Measurements from ENCODE around the gene EEPD1. TPM values are rescaled to one million over a fixed set of nuclear protein-coding genes. Genes with fewer than 3 reads are reported as not detected.

EEPD1 gene
- total and polyA plus RNA-seq, 2 donors (not counting 3 experiments of a cell fraction or from before 2014, with no cell fraction given), result 0.40 to 0.42 TPM

GRCh38 chr7:36219429-36219828 is 66.4 kb downstream of the EEPD1 start:
- no peak for FAIRE-seq
- H3K79me2 ChIP-seq (ENCODE audit: control insufficient read depth, insufficient read depth, low read length), result no peaks in the 10 kb centered on the region
- H3K4me2 ChIP-seq (ENCODE audit: insufficient read depth, low read length), result no peak overlapping the region
- no peak overlapping the region for H3K9ac ChIP-seq (replicated peaks; ENCODE audit: extremely low read depth, insufficient read depth, low read length)
- H3K27ac ChIP-seq (ENCODE audit: insufficient read depth, low read depth, low read length), result no peak overlapping the region
- no peaks in the 10 kb centered on the region for H3K4me1 ChIP-seq (ENCODE audit: control insufficient read depth, extremely low read depth, insufficient read depth, low read length)
- dilution Hi-C loops (cut with MboI; ENCODE audit: extremely low pct_ligation_motif_present, low sequenced_read_pairs) (no loop called here), intact Hi-C loops (cut with micrococcal nuclease) (no loop called here)
- no peak for DNase-seq (ENCODE audit: low read depth, low spot score)
- TF ChIP-seq MYC (IDR thresholded peaks at IDR 0.05; ENCODE audit: low read depth, low read length), result no peak
- no peak for TF ChIP-seq GATA2 (IDR thresholded peaks at IDR 0.05; ENCODE audit: insufficient read depth, insufficient read length, low read depth, low read length)
- no peak overlapping the region for H3K4me3 ChIP-seq (replicated peaks in 1 of 3; ENCODE audit: insufficient read depth in 1 of 3, low read depth in 1 of 3, low read length in 3 of 3)
- no peak overlapping the region for H2AFZ ChIP-seq (ENCODE audit: low read depth, low read length)
- H3K36me3 ChIP-seq (ENCODE audit: control insufficient read depth in 2 of 2, extremely low read depth in 1 of 2, insufficient read depth in 2 of 2, low read length in 2 of 2), result no peaks in the 10 kb centered on the region
- ChIA-PET POLR2A (no interaction called here), CTCF (no interaction called here)
- H3K9me1 ChIP-seq (replicated peaks; ENCODE audit: control insufficient read depth, extremely low read depth, insufficient read depth, low read length), result no peaks in the 10 kb centered on the region
- H4K20me1 ChIP-seq (replicated peaks; ENCODE audit: control insufficient read depth, extremely low read depth, insufficient read depth, low read length), result no peaks in the 10 kb centered on the region
- no peaks in the 10 kb centered on the region for H3K9me3 ChIP-seq (replicated peaks; ENCODE audit: control insufficient read depth, insufficient read depth, low read length)
- BruUV-seq (replicated peaks), result no TSS peak
- peaks cover 2 to 3% of the 10 kb centered on the region in 2 experiments for H3K27me3 ChIP-seq (ENCODE audit: control insufficient read depth in 2 of 2, insufficient read depth in 2 of 2, low read length in 2 of 2)

DNA sequence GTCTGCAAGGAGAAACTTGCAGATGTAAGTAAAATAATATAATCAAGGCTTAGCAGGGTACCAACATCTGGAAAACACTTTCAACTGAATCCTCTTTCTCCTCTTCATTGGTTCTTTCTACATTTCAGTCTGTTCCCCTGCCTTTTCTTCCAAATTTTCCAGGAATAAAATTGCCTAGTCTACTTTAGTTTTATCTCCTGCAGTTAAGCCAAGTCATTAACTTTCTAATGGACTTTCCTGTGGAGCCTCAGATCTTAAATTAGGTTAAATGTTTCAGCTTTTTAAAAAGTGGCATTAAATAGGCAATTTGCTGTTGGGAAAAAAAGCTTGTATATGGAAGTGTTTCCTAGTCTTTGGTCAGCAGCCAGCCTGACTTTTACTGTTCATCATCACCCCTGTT is 70.8 kb downstream of the EEPD1 start:
- Histone ChIP-seq H3K9ac (replicated peaks; ENCODE audit: extremely low read depth, insufficient read depth, low read length) (no peak overlapping the region), H3K4me1 (ENCODE audit: control insufficient read depth, extremely low read depth, insufficient read depth, low read length) (no peaks in the 10 kb centered on the region), H3K9me1 (replicated peaks; ENCODE audit: control insufficient read depth, extremely low read depth, insufficient read depth, low read length) (no peaks in the 10 kb centered on the region), H2AFZ (ENCODE audit: low read depth, low read length) (no peak overlapping the region), H3K27me3 (ENCODE audit: control insufficient read depth in 2 of 2, insufficient read depth in 2 of 2, low read length in 2 of 2) (peaks cover 3 to 8% of the 10 kb centered on the region in 2 experiments), H3K79me2 (ENCODE audit: control insufficient read depth, insufficient read depth, low read length) (no peaks in the 10 kb centered on the region), H3K4me2 (ENCODE audit: insufficient read depth, low read length) (no peak overlapping the region), H3K27ac (ENCODE audit: insufficient read depth, low read depth, low read length) (no peak overlapping the region), H4K20me1 (replicated peaks; ENCODE audit: control insufficient read depth, extremely low read depth, insufficient read depth, low read length) (no peaks in the 10 kb centered on the region), H3K9me3 (replicated peaks; ENCODE audit: control insufficient read depth, insufficient read depth, low read length) (no peaks in the 10 kb centered on the region), H3K36me3 (ENCODE audit: control insufficient read depth in 2 of 2, extremely low read depth in 1 of 2, insufficient read depth in 2 of 2, low read length in 2 of 2) (no peaks in the 10 kb centered on the region), H3K4me3 (replicated peaks in 1 of 3; ENCODE audit: insufficient read depth in 1 of 3, low read depth in 1 of 3, low read length in 3 of 3) (no peak overlapping the region)
- FAIRE-seq (no peak), DNase-seq (ENCODE audit: low read depth, low spot score) (no peak)
- intact Hi-C loops (cut with micrococcal nuclease) (no loop called here), dilution Hi-C loops (cut with MboI; ENCODE audit: extremely low pct_ligation_motif_present, low sequenced_read_pairs) (no loop called here)
- TF ChIP-seq FOS (IDR thresholded peaks at IDR 0.05; ENCODE audit: borderline replicate concordance, insufficient read depth, low read length), result no peak
- no peak for TF ChIP-seq MYC (IDR thresholded peaks at IDR 0.05; ENCODE audit: low read depth, low read length)
- TF ChIP-seq POLR2A (IDR thresholded peaks at IDR 0.05; ENCODE audit: low read depth, low read length), result no peak
- TF ChIP-seq, protein P1, sequence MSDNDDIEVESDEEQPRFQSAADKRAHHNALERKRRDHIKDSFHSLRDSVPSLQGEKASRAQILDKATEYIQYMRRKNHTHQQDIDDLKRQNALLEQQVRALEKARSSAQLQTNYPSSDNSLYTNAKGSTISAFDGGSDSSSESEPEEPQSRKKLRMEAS (IDR thresholded peaks at IDR 0.05; ENCODE audit: insufficient read depth, insufficient read length), result no peak
- TF ChIP-seq, protein P2, sequence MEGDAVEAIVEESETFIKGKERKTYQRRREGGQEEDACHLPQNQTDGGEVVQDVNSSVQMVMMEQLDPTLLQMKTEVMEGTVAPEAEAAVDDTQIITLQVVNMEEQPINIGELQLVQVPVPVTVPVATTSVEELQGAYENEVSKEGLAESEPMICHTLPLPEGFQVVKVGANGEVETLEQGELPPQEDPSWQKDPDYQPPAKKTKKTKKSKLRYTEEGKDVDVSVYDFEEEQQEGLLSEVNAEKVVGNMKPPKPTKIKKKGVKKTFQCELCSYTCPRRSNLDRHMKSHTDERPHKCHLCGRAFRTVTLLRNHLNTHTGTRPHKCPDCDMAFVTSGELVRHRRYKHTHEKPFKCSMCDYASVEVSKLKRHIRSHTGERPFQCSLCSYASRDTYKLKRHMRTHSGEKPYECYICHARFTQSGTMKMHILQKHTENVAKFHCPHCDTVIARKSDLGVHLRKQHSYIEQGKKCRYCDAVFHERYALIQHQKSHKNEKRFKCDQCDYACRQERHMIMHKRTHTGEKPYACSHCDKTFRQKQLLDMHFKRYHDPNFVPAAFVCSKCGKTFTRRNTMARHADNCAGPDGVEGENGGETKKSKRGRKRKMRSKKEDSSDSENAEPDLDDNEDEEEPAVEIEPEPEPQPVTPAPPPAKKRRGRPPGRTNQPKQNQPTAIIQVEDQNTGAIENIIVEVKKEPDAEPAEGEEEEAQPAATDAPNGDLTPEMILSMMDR (IDR thresholded peaks at IDR 0.05; ENCODE audit: extremely low read depth in 1 of 2, insufficient read depth in 1 of 2, low read depth in 1 of 2, low read length in 2 of 2), result no peak
- no peak for TF ChIP-seq POLR2AphosphoS5 (IDR thresholded peaks at IDR 0.05; ENCODE audit: insufficient read depth, low read depth, low read length)
- TF ChIP-seq EZH2 (IDR thresholded peaks at IDR 0.05; ENCODE audit: borderline replicate concordance, low read depth, low read length, severe bottlenecking), result no peak
- TF ChIP-seq JUN (IDR thresholded peaks at IDR 0.05; ENCODE audit: borderline replicate concordance, insufficient read depth, insufficient read length, low read depth), result no peak
- no peak for TF ChIP-seq GATA2 (IDR thresholded peaks at IDR 0.05; ENCODE audit: insufficient read depth, insufficient read length, low read depth, low read length)
- no TSS peak for BruUV-seq (replicated peaks)
- ChIA-PET CTCF (interaction anchor here (1.2 to 1.3 kb wide), 2 partner anchors 248 to 307 kb away, joined by 3 to 4 read pairs; no protein-coding TSS in a partner anchor), POLR2A (no interaction called here)
